Prostate gland (tissue), 2 donors: ENCODE results near the gene UTP25.

Experiments
- CTCF ChIP-seq, 4 experiments: fragments of 200-600 bp in 2 of 4; fragments of 450-650 bp in 2 of 4; sonication (generic) in 2 of 4; IDR thresholded peaks; 1 replicate in 3 of 4; 2 replicates in 1 of 4; pipeline ENCODE4 v1.5.1; 2016 to 2019; ENCODE audit warnings: antibody characterized with exemption in 4 of 4, mild to moderate bottlenecking in 2 of 4, moderate library complexity in 2 of 4
- POLR2A ChIP-seq: fragments of 450-650 bp; IDR thresholded peaks from one replicate; pipeline ENCODE4 v1.6.1; 2016; ENCODE audit warnings: antibody characterized with exemption, mild to moderate bottlenecking
- POLR2AphosphoS5 ChIP-seq: sonication (generic); formaldehyde crosslinking; IDR thresholded peaks from one replicate; pipeline ENCODE4 v1.6.1; 2017; ENCODE audit warnings: antibody characterized with exemption

DNA sequence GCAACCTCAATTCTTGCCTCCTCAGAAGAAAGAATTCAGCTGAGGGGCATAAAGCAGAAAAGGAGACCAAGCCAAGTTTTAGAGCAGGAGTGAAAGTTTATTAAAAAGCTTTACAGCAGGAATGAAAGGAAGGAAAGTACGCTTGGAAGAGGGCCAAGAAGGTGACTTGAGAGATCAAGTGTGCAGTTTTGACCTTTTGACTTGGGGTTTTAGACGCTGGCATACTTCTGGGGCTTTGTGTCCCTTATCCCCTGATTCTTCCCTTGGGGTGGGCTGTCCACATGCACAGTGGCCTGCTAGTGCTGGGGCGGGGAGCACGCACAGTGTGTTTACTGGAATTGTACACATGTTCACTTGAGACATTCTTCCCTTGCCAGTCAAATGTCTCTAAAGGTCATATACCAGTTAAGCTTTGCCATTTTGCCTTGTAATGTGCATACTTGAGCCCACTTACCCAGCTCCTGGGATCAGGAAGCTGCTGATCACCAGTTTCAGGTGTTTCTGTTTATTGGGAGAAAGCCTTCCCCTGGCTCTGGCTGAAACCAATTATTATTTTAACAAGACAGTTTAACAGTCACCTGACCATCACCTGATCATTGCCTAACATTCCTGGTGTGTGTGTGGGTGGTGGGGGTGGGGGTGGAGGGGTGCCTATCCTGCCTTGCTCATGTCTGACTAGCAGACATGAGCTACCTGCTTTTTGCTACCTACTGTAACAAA, 36.2 kb downstream of the UTP25 start:
- TF ChIP-seq POLR2A (no peak), CTCF (IDR thresholded peaks at IDR 0.05) (no peak), POLR2AphosphoS5 (no peak)
